Measurements from ENCODE around the gene HNRNPC. TPM values are rescaled to one million over a fixed set of nuclear protein-coding genes. Genes with fewer than 3 reads are reported as not detected.

The HNRNPC gene
- total RNA-seq, 1 experiment from 2014 or later = 843 TPM

GRCh38 chr14:21240417-21240816, 28.8 kb downstream of the HNRNPC start:
- intact Hi-C loops (cut with micrococcal nuclease) = no loop called here
- ChIA-PET RAD21 (ENCODE audit: low non-redundant PET in 1 of 2, low total read pairs in 2 of 2, uncharacterized antibody in 2 of 2, unreplicated experiment in 2 of 2) (no interaction called here), POLR2A (no interaction called here), CTCF (no interaction called here)
- H3K27me3 ChIP-seq (ENCODE audit: insufficient read depth, low read length) = no peaks in the 10 kb centered on the region
- BruUV-seq (replicated peaks) = no TSS peak
- peaks cover 100% of the 10 kb centered on the region for H3K79me2 ChIP-seq (ENCODE audit: insufficient read depth, low read length)
- no peaks in the 10 kb centered on the region for H3K4me1 ChIP-seq (ENCODE audit: control insufficient read depth in 1 of 2, insufficient read depth in 2 of 2, low read length in 2 of 2)
- H3K27ac ChIP-seq (ENCODE audit: low read depth, low read length) = no peak overlapping the region
- no peak overlapping the region for H2AFZ ChIP-seq (ENCODE audit: low read depth, low read length, poor library complexity, severe bottlenecking)
- H3K4me2 ChIP-seq (ENCODE audit: low read length) = no peak overlapping the region
- no peaks in the 10 kb centered on the region for H3K9me2 ChIP-seq (ENCODE audit: insufficient read depth)
- DNase-seq (ENCODE audit: low read depth, low spot score) = no peak
- no peak overlapping the region for H3K9ac ChIP-seq (ENCODE audit: low read length)
- H4K20me1 ChIP-seq (ENCODE audit: insufficient read depth) = peaks cover 89% of the 10 kb centered on the region
- TF ChIP-seq EGR1 (IDR thresholded peaks at IDR 0.05; ENCODE audit: low read depth) = no peak
- TF ChIP-seq ZFX (IDR thresholded peaks at IDR 0.05) = no peak
- no peak for TF ChIP-seq REST (IDR thresholded peaks at IDR 0.05; ENCODE audit: low read depth)
- no peak for ATAC-seq
- no peaks in the 10 kb centered on the region for H3K9me3 ChIP-seq (ENCODE audit: control insufficient read depth in 1 of 2, insufficient read depth in 1 of 2, low read depth in 1 of 2, low read length in 2 of 2)
- no peak overlapping the region for H3K4me3 ChIP-seq (replicated peaks in 1 of 2; ENCODE audit: low read depth in 1 of 2, low read length in 2 of 2)
- H3K36me3 ChIP-seq (ENCODE audit: control insufficient read depth in 1 of 2, insufficient read depth in 2 of 2, low read length in 2 of 2) = peaks cover 60% of the 10 kb centered on the region in 2 experiments

DNA sequence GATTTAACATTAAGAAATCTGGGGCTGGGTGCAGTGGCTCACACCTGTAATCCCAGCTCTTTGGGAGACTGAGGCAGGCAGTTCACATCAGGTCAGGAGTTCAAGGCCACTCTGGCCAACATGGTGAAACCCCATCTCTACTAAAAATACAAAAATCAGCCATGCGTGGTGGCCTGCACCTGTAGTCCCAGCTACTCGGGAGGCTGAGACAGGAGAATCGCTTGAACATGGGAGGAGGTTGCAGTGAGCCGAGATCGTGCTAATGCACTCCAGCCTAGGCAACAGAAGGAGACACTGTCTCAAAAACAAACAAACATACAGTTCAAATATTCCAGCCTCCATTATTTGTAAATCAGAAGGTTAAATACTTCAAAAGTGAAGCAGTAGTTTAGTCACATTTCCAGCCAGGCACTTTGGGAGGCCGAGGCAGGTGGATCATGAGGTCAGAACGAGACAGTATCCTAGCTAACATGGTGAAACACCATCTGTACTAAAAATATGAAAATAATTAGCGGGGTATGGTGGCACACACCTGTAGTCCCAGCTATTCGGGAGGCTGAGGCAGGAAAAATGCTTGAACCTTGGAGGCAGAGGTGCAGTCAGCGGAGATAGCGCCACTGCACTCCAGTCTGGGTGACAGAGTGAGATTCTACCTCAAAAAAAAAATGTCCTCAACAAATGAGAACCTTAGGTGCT, 30.3 kb downstream of the HNRNPC start:
- ChIA-PET RAD21 (ENCODE audit: low non-redundant PET in 1 of 2, low total read pairs in 2 of 2, uncharacterized antibody in 2 of 2, unreplicated experiment in 2 of 2) (no interaction called here), CTCF (no interaction called here), POLR2A (no interaction called here)
- no peak overlapping the region for H3K4me3 ChIP-seq (replicated peaks in 1 of 2; ENCODE audit: low read depth in 1 of 2, low read length in 2 of 2)
- ATAC-seq (no peak; the same call in 1 of the 2 replicates), DNase-seq (ENCODE audit: low read depth, low spot score) (no peak)
- H3K9me3 ChIP-seq (ENCODE audit: control insufficient read depth in 1 of 2, insufficient read depth in 1 of 2, low read depth in 1 of 2, low read length in 2 of 2) = no peaks in the 10 kb centered on the region
- H3K9ac ChIP-seq (ENCODE audit: low read length) = no peak overlapping the region
- no peaks in the 10 kb centered on the region for H3K9me2 ChIP-seq (ENCODE audit: insufficient read depth)
- H3K4me2 ChIP-seq (ENCODE audit: low read length) = no peak overlapping the region
- H4K20me1 ChIP-seq (ENCODE audit: insufficient read depth) = peaks cover 93% of the 10 kb centered on the region
- peaks cover 100% of the 10 kb centered on the region for H3K79me2 ChIP-seq (ENCODE audit: insufficient read depth, low read length)
- H3K27me3 ChIP-seq (ENCODE audit: insufficient read depth, low read length) = no peaks in the 10 kb centered on the region
- H3K36me3 ChIP-seq (ENCODE audit: control insufficient read depth in 1 of 2, insufficient read depth in 2 of 2, low read length in 2 of 2) = peaks cover 61 to 64% of the 10 kb centered on the region in 2 experiments
- H3K4me1 ChIP-seq (ENCODE audit: control insufficient read depth in 1 of 2, insufficient read depth in 2 of 2, low read length in 2 of 2) = no peaks in the 10 kb centered on the region
- no TSS peak for BruUV-seq (replicated peaks)
- H3K27ac ChIP-seq (ENCODE audit: low read depth, low read length) = no peak overlapping the region
- no peak overlapping the region for H2AFZ ChIP-seq (ENCODE audit: low read depth, low read length, poor library complexity, severe bottlenecking)
- intact Hi-C loops (cut with micrococcal nuclease) = loop anchor here (10.0 kb wide), 1 partner anchor 126 kb away; no protein-coding TSS in a partner anchor
- TF ChIP-seq SIN3A (IDR thresholded peaks at IDR 0.05; ENCODE audit: low read depth) = no peak
- no peak for TF ChIP-seq CBX3 (IDR thresholded peaks at IDR 0.05; ENCODE audit: low read depth)
- TF ChIP-seq JUND (IDR thresholded peaks at IDR 0.05) = no peak
- TF ChIP-seq, protein P1, sequence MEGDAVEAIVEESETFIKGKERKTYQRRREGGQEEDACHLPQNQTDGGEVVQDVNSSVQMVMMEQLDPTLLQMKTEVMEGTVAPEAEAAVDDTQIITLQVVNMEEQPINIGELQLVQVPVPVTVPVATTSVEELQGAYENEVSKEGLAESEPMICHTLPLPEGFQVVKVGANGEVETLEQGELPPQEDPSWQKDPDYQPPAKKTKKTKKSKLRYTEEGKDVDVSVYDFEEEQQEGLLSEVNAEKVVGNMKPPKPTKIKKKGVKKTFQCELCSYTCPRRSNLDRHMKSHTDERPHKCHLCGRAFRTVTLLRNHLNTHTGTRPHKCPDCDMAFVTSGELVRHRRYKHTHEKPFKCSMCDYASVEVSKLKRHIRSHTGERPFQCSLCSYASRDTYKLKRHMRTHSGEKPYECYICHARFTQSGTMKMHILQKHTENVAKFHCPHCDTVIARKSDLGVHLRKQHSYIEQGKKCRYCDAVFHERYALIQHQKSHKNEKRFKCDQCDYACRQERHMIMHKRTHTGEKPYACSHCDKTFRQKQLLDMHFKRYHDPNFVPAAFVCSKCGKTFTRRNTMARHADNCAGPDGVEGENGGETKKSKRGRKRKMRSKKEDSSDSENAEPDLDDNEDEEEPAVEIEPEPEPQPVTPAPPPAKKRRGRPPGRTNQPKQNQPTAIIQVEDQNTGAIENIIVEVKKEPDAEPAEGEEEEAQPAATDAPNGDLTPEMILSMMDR (IDR thresholded peaks at IDR 0.05 in 2 of 3, conservative IDR thresholded peaks at IDR 0.05 in 1 of 3; ENCODE audit: borderline replicate concordance in 1 of 3, insufficient read depth in 1 of 3, low read depth in 2 of 3, low read length in 2 of 3) = no peak
- TF ChIP-seq, protein P2, sequence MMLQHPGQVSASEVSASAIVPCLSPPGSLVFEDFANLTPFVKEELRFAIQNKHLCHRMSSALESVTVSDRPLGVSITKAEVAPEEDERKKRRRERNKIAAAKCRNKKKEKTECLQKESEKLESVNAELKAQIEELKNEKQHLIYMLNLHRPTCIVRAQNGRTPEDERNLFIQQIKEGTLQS (IDR thresholded peaks at IDR 0.05) = no peak
- no peak for TF ChIP-seq POLR2A (IDR thresholded peaks at IDR 0.05; ENCODE audit: borderline replicate concordance, extremely low read depth, insufficient read depth, insufficient read length)
- TF ChIP-seq EZH2 (IDR thresholded peaks at IDR 0.05) = no peak
- TF ChIP-seq YY1 (IDR thresholded peaks at IDR 0.05; ENCODE audit: extremely low read depth, insufficient replicate concordance, low read depth, low read length) = no peak
- TF ChIP-seq ELF1 (IDR thresholded peaks at IDR 0.05; ENCODE audit: borderline replicate concordance, low read depth) = no peak
- no peak for TF ChIP-seq ZNF274 (IDR thresholded peaks at IDR 0.05; ENCODE audit: low read depth, low read length)
- no peak for TF ChIP-seq FOSL1 (IDR thresholded peaks at IDR 0.05; ENCODE audit: low read depth)

All from HCT116 (cell line).